Lower leg skin (tissue), 3 donors: ENCODE measurements around the gene CENPB.

Experiments
- CTCF ChIP-seq, 3 donors: fragments of 450-650 bp; IDR thresholded peaks; one replicate each; pipeline ENCODE4 v1.5.1; 2016; ENCODE audit warnings: antibody characterized with exemption in 3 of 3, mild to moderate bottlenecking in 3 of 3, moderate library complexity in 2 of 3
- POLR2A ChIP-seq, 2 donors: fragments of 450-650 bp; IDR thresholded peaks; one replicate each; pipeline ENCODE4 v1.6.1; 2016 to 2017; ENCODE audit warnings: antibody characterized with exemption in 2 of 2, mild to moderate bottlenecking in 1 of 2, moderate library complexity in 1 of 2

- TF ChIP-seq CTCF (IDR thresholded peaks at IDR 0.05) (no peak), POLR2A (IDR thresholded peaks at IDR 0.05) (no peak)
These were observed 32.3 kb downstream of the CENPB start for GRCh38 chr20:3754276-3754630.
